GM21360 (cell line): ENCODE results near the gene KRT83.

Source experiments
- ATAC-seq: cut with Tn5 transposase; IDR thresholded peaks from one replicate; pipeline ENCODE4 v1.9.1; 2021; ENCODE audit warnings: mild to moderate bottlenecking, moderate library complexity; ENCODE audit not compliant: unreplicated experiment

Gene KRT83

DNA sequence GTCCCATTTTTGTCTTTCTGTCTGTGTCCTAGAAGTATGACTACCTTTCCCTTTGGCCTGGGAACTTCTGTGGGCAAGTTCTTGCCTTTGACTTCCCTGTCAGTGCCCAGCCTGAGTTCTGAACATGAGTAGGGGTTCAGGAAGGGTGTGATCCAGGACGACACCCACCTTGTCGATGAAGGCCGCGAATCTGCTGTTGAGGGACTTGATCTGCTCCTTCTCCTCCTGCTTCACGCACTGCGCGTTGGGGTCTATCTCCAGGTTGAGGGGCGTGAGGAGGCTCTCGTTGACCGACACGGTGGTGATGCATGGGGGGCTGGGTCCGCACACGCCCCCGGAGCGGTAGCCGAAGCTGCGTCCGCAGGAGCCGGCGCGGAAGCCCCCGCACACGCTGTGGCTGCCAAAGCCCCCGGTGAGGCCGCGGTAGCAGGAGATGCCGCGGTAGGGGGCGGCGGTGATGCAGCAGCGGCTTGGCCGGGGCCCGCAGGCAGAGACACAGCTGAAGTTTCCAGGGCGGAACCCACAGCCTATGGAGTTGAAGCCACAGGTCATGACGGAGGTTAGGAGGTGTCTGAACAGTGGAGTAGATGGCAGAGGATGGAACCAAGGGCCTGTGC is at the start of gene KRT83:
TSS of gene KRT83 (minus strand) at position 615 of the 617 bp plus-strand sequence. CDS start at position 552, 63 bp downstream.
- ATAC-seq = no peak

- no peak for ATAC-seq
Observed at GRCh38 chr12:52369809-52370208, 48.6 kb upstream of the KRT83 start.

DNA sequence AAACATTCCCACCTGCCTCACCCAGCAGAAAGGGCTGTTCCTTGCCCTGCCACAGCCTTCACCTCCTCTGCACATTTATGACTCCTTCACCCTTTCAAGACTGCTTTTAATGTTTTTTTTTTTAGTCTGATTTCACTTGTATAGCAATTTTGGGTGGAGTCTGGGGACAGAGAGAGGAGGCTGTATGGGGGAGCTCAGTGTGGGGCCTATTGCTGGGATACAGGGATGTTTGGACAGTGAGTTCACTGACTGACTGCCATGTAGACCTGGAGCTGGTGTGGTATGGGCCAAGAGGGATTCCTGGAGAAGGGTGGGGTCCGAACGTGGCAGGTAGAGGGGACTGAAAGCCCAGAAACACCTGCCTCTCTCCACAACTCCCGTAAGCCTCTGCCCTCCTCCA is 48.0 kb upstream of the KRT83 start:
- ATAC-seq = no peak

- no peak for ATAC-seq
Observed at GRCh38 chr12:52368508-52368907, 47.3 kb upstream of the KRT83 start.

GRCh38 chr12:52367876-52368275 is 46.7 kb upstream of the KRT83 start:
- ATAC-seq = no peak

- no peak for ATAC-seq
Observed at GRCh38 chr12:52366738-52367485, 45.7 kb upstream of the KRT83 start, which contains the start of gene KRT85. Gene KRT85 (minus strand): TSS chr12:52367481. CDS start chr12:52367405, 76 bp downstream.

- no peak for ATAC-seq
Observed at GRCh38 chr12:52364901-52365489, 43.8 kb upstream of the KRT83 start.

DNA sequence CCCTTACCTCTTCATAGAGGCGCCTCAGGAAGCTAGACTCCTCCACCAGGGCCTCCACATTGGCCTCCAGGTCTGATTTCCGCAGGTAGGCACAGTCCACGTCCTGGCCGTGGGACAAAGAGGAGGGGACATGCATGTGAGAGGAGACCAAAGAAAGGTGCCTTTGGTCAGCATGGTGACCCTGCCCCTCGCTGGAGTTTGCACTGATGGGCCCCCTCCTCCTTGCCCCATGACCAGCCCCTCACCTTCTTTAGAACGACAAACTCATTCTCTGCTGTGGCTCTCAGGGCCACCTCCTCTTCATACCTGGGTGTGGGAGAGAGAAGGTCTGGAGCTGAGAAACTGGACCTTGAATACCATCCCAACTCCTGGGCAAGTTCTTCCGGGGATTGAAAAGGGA is 42.9 kb upstream of the KRT83 start:
- ATAC-seq = no peak

DNA sequence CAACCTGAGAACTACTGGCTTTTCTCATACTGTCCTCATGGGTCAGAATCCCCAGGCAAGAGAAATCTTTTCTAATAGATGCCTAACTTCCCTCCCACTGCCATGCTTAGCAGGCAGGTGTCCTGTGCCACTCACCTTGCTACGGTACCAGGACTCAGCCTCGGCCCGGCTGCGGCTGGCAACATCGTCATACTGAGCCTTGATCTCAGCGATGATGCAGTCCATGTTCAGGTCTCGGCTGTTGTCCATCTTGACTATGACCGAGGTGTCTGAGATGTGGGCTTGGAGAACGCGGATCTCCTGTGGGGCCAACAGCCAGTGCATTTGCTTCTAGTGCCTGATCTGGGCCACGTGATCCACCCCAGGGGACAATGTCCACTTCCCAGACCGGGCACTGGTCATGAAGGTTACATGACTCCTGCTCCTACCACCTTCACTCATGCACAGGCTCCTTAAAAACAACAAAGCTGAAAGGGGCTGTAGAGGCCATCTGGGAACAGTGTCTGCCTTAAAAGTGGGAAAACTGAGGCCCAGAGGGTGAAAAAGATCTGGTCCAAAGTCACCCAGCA is 42.0 kb upstream of the KRT83 start:
- no peak for ATAC-seq

DNA sequence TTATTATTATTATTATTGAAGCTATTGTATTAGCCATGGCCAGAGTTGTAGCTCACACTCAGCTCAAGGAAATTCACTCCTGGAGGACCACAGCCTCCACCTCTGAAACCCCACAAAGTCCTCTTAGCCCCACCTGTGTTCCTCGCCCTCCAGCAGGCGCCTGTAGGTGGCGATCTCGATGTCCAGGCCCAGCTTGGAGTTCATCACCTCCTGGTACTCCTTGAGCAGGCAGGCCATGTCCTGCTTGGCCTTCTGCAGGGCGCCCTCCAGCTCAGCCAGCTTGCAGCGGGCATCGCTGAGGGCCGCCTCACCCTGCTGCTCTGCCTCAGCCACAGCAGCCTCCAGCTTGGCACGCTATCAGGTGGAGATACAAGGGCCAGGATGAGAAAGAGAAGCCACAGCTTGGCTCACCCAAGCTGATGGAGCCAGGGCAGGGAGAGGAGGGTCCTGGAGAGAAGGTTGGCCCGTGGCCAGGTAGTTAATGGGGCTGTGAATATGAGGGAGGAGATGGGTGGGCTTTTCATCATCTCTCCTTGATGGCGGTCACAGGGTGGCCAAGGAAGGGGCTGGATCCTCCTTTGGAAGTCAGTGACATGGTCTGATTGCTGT is 41.0 kb upstream of the KRT83 start:
- no peak for ATAC-seq

- ATAC-seq = no peak
Observed at GRCh38 chr12:52361553-52361952, 40.4 kb upstream of the KRT83 start.

- no peak for ATAC-seq
Observed at GRCh38 chr12:52360663-52361271, 39.6 kb upstream of the KRT83 start.

- no peak for ATAC-seq
Observed at GRCh38 chr12:52360106-52360662, 39.0 kb upstream of the KRT83 start.

DNA sequence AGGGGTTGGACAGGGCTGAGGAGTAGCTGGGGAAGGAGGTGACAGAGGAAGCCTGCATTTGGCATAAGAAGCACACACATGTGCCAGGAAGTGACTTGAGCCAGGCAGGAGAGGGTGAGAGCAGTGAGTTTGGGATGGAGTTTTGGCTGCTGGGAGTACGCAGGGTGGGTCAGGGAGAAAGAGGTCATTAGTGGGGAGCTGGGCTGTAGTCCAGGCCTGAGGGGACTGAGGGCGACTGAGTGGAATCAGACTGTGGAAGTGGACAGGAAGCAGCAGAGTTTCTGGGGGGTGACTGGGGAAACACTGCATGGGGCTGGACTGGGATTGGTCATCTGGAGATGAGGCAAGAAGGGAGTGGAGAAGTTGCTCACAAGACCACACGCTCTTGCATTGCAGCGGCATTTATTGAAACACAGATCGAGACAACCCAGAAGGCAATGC is 38.4 kb upstream of the KRT83 start:
- no peak for ATAC-seq

GRCh38 chr12:52358575-52359350 is 37.6 kb upstream of the KRT83 start:
- ATAC-seq = peak; percentile 75

DNA sequence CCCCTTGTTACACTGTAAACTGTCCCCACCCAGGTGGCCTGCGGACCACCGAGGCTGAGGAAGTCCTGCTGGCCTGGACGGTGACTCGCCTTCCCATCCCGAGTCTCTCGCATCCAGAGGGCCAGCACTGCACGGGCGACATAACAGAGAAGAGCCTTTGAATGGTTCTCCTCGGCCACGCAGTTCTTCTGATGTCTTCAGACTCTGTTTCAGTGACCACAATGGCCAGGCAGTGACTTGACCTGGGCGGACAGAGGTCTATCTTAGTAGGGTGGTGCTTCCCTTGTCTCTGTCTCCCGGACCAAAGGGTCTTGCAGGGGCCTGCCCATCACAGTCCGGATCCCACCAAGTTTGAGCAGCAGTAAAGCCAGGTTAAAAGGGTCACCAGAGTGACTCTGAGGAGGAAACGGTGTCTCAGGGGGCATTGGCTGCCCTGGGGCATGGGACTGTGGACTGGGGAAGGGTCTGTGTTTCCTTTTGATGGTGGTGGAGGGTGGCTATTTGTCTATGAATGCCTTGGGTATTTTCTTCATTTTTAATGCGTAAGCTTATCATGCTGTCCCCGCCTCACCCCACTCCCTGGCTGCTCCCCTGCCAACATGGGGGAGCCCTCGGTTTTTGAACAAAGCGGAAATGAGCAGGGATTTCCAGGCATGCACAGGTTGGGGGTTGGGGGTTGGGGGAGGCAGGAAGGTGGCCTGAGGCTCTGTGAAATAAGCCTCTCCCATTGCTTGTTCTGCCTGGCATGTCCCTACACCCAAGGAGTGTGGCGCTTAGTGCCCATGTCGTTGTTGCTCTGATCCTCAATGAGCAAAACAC is 35.8 kb upstream of the KRT83 start:
- no peak for ATAC-seq

DNA sequence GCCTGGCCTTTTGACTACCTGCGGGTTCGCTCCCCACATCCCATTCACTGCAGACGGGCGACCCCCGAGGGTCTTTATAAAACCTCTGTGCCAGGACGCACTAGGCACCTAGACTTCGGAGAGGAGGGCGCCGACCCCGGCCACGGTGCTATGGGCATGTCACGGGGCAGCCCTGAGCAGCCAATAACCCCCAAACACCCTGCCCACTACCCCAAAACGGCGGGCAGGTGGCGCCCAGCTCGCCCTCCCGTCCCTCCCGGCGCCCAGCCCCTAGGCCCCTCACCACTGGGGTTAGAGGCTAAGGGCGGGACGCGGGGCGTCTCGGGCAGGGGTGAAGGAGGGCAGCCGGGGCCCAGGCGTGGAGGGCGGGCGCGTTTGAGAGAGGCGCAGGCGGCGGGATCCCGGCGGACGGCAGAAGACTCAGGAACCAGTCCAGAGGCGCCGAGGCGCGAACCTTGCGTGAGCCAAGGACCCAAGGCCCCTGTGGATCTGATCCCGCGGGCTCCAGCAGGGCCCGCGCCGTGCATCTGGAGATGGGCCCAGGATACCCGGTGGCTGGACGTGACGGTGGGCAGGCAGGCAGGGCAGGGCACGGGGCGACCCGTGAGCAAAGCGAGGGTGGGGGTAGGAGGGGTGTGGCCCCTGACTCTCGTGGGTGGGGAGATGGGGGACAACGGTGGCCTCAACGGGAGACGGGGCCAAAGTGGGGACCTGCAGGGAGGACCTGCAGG is 35.0 kb upstream of the KRT83 start:
- ATAC-seq = no peak

- no peak for ATAC-seq
Observed at GRCh38 chr12:52355176-52355575, 34.0 kb upstream of the KRT83 start.
